GM12892 (cell line): ENCODE results near the gene RALGPS1.

Experiments
- DNase-seq: peaks from one replicate; pipeline ENCODE4 v3.0.0; 2011; ENCODE audit not compliant: insufficient read length
- FAIRE-seq: peaks from 2 replicates; lab custom pipeline; 2011; peaks lifted over from hg19 to GRCh38; lab: Jason Lieb, UNC
- POLR2A ChIP-seq: IDR thresholded peaks from 2 replicates; pipeline ENCODE4 v1.6.1; 2011; ENCODE audit warnings: low read depth, low read length, control low read depth
- POLR2AphosphoS5 ChIP-seq: IDR thresholded peaks from 2 replicates; pipeline ENCODE4 v1.6.1; 2011; ENCODE audit warnings: low read depth, low read length, control low read depth
- TAF1 ChIP-seq: IDR thresholded peaks from 2 replicates; pipeline ENCODE4 v1.6.1; 2011; ENCODE audit warnings: low read depth, mild to moderate bottlenecking, control low read depth, low read length, borderline replicate concordance

Gene RALGPS1

DNA sequence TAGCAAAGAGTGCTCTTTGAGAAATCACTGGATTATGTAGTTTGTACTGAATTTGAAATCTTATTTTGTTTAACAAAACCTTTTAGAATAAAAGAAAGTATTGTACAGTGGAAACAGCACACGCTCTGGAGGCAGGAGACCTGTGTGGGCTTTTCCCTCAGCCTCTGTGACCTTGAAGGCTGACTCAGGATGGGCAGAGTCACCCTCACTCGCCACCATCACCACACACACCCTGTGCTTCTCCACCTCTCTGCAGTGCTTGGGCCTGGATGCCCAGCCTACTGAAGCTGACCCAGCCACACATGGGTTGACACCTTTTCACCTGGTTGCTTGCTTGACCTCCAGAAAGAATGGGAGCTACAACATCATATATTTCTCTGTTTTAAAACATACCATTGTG is 188.2 kb downstream of the RALGPS1 start:
- DNase-seq (no peak), FAIRE-seq (no peak)
- TF ChIP-seq TAF1 (no peak), POLR2A (no peak), POLR2AphosphoS5 (no peak)

DNA sequence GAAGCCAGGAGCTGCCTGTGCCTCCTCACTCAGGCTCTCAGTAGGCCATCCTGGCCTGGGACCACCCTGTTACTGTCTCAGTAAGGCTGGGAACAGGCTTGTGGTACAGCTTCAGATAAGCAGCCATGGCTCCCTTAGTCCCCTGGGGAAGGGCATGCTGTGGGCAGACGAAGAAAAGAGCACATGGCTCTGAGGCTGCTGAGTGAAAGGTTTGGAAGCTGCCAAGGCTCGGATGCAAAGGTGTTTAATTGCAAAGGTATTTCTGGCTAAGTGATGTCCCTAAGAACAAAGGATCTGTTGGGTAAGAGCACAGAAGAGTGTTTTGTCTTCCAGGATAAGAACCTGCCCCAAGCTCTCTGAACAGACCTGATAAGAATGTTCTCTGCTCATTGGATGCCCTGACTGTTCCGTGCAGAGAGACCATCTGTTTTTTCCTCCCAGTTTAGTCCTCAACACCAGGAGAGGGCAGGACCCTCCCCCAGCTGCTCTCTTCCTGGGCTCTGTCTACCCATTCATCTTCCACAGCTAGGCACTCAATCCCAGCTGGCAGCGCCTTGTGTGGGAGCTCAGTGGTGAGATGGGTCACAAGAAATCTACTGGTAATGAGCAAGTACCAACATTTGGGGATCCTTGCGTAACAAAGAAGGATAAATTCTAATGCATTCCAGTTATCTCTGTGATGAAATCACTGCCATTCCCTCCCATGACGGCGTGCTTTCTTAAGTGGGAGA is 190.2 kb downstream of the RALGPS1 start:
- TF ChIP-seq POLR2A, result no peak
- no peak for TF ChIP-seq POLR2AphosphoS5
- no peak for TF ChIP-seq TAF1
- DNase-seq (no peak), FAIRE-seq (no peak)

DNA sequence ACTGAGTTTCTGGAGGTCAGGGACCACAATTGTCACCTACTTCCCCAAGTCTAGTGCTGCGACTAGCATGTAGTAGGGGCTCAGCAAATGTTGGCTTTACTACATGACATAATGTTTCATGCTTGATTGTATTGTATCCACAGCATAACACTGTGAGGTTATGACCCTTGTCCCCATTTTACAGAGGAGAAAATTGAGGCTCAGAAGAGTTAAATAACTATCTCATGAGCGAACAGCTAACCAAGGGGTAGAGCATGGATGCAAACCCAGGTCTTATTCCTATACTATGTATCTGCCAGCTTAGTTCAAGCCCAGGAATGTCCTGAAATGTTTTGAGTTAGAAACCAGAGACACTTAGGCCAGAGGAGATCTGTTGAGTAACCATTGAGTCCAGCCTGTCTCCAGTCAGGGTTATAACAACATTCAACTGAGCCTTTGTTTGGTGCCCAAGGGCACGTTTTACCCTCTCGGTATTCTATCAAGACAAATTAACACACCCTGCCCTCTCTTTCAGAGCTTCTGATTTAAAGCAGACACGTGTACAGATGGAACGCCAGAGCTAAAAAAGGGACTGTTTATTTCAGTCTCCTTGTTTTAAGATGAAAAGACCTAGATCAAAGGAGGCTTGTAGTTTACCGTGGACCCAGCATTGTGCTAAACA is 191.4 kb downstream of the RALGPS1 start:
- DNase-seq (no peak), FAIRE-seq (no peak)
- TF ChIP-seq POLR2A, result no peak
- no peak for TF ChIP-seq POLR2AphosphoS5
- no peak for TF ChIP-seq TAF1

DNA sequence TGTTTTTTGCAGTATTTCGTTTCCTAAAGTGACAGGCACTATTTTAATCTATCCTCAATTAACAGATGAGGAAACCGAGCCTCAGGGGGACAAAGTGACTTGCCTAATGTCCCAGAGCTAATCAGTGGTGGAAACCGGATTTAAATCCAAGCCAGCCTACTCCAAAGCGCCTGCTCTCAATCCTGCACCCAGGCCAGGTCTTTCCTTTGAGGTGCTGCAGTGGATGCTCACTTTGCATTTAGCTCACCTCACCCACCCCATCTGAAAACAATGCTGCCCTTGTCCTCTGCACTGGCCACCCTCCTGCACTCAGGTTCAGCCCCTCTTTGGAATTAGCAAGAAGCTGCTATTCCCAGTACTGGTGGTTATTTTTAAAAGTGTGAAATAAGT is 191.9 kb downstream of the RALGPS1 start:
- no peak for FAIRE-seq
- no peak for DNase-seq
- no peak for TF ChIP-seq POLR2AphosphoS5
- TF ChIP-seq POLR2A, result no peak
- no peak for TF ChIP-seq TAF1

DNA sequence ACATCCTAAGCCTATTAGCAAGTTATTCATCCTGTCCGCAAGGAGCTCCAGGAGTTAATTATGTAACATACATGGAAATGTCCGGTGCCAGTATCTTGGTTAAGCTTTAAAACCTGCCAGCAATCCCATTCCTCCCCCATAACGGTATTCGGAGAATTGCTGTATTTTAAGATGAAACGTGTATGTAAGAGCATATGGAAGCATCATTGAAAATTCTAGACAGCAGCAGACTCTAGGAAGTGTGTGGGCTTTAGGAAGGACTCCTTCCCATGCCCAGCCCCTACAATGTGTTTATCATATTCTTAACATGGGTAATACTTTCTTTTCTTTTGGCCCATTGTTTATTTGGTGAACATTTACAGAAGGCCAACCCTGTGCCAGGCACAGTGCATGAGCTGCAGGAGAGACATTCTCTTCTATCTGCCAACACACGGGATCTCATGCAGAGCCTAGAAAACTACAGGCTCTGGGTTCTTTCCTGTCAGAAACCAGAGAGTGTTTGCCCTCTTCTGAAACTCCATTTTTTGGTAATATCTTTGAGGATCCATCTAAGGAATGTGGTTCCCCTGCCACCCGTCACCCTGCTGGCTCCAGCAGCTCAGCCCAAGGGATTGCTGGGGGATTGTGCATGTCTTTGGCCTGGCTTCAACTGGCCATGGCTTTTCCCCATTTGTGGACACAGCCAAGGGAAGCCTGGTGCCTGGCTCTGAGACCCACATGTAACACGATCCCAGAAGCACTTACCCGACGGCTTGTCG is 192.8 kb downstream of the RALGPS1 start:
- no peak for FAIRE-seq
- no peak for DNase-seq
- TF ChIP-seq POLR2AphosphoS5, result no peak
- no peak for TF ChIP-seq POLR2A
- TF ChIP-seq TAF1, result no peak

DNA sequence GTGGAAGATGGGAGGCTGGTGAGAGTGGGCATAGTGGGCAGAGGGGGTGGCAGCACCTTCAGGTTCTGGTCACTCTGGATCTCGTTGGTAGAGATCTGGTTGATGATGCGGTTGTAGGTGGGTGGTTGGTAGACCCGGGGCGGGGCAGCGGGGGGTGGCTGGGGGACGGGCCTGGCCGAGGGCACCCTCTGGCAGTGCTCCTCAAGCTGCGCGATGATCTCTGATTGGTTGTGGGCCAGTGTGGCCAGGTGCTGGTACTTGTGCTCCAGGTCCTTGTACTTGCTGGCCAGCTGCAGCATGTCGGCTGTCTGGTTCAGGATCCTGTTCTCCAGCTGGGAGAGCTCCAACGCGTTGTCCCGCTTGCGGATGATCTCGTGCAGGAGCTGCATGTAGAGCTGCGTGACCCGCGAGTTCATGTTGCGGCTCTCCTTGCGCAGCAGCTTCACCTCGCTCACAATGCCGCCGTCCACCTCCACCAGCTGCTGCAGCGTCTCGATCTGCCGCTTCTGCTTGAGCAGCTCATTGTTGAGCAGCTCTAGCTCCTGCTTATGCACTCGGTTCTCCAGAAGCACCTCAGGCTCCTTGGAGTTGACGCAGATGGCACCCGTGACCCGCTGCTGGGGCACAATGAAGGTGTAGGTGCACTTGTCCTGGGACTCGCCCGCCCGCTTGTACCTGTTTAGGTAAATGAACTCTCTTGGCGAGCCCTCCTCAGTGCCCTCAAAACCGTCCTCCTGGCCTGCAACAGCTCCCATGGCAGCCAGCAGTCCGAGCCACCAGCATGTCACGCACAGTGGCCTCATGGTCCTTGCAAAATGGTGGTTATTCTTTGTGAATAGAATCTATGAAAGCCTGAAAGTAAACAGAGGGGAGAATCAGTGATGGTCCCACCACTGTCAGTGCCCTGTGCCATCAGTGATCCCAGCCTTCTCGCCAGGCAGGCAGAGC is 193.6 kb downstream of the RALGPS1 start:
- no peak for FAIRE-seq

DNA sequence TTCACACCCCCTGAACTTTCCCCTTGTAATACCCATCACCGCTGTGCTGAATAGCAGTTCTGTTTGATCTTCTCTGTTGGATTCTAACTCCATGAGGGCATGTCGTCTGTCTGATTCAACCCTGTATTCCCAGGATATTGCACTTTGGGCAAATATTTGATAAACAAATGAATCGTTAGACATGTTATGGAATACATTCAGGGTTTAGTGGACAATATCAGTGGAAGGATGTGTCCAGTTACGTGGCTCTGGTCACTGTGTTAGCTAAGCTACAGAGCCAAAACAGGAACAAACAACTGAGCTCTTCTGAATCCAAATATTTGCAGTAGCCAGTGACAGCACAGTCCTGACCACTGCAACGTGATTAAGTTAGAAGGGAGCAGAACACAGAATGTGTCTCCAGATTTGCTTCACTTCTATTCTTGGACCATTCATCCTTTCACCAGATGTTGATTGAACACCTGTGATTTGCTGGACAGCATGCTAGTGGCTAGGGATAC is 194.7 kb downstream of the RALGPS1 start:
- TF ChIP-seq POLR2AphosphoS5 (no peak), POLR2A (no peak), TAF1 (no peak)
- no peak for FAIRE-seq
- DNase-seq, result no peak

More for the DNA sequence above, 193.6 kb downstream of the RALGPS1 start:
- DNase-seq, result no peak
- TF ChIP-seq TAF1 (no peak), POLR2A (no peak), POLR2AphosphoS5 (no peak)

DNA sequence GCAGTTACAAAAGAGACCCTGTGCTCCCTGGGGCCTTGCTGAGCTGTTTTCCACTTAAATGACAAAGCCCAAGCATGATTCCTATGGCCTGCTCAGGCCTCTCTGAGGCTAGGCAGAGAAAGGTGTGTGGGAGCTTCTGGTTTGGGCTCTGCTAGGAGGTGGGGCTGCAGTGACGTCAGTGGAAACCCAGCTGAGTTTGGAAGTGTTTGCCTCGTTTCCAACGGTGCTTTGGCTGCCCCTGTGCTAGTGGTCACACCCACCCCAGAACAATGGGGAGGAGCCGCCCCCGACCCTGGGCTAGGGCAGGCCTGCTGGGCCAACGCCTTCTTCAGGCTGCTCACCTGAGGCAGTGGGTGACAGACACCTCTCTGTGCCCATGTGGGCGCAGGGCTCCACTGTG is 197.5 kb downstream of the RALGPS1 start:
- no peak for DNase-seq
- FAIRE-seq, result no peak
- no peak for TF ChIP-seq POLR2A
- TF ChIP-seq POLR2AphosphoS5, result no peak
- TF ChIP-seq TAF1, result no peak

DNA sequence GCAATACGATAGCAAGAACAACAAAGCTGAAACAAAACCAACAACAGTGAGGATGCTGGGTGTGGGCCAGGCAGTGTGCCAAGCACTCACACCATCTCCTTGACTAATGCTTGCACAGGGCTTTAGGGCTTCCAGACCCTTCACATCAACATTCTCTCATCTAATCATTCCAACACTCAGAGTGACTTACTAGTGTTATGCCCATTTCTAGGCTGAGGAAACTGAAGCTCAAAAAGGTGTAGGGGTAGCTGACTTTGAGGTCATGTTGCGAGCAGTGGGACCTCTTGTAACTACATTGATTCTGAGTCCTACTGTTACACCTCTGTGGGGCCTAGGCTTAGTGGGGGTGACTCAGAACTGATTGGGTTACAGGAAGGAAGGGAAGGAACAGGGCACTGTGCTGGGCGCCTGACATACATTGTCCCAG is 198.2 kb downstream of the RALGPS1 start:
- DNase-seq, result no peak
- FAIRE-seq, result no peak
- no peak for TF ChIP-seq TAF1
- no peak for TF ChIP-seq POLR2AphosphoS5

DNA sequence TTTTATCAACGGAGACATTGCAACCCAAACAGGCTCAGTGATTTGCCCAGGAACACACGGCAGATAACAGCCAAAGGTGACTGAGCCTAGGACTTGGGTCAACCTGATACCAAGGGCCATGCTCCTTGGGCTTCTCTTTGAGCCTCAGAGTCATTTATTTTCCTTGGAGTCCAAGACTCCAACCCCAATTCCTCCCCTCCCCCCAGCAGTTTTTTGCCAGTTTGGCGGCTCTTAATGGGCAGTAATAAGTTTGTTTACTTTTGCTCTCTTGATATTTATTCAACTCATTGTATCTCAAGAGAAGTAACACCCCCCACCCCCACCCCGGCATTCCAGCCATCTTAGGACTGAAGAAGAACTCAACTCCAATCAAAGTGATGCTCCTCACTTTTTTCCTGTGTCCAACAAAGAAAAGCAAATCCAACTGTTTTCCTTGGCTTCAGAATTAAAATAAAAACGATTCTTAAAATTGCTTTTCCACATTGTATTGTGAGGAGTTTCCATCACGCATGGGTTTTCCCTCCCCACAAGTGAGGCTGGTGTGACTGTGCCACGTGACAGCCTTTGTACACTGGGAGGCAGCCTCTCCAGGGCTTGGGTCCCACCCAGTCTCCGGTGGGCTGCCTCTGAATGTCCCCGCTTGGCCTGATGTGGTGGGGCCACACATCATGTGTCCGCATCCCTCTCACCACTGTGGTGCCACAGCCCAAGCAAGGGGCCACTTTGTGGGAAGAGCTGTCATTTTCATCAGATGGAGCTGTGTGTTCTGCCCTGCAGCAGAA is 198.8 kb downstream of the RALGPS1 start:
- no peak for TF ChIP-seq POLR2AphosphoS5
- TF ChIP-seq POLR2A, result no peak
- no peak for TF ChIP-seq TAF1
- no peak for FAIRE-seq
- DNase-seq, result no peak
